OCI-LY1 (cell line): Measurements from ENCODE around the gene TRIP6.

Experiments
- EZH2 ChIP-seq: fragments of 200-600 bp; sonication (generic), shearing (Covaris generic); IDR thresholded peaks from 2 replicates; pipeline ENCODE4 v1.8.0; 2017; ENCODE audit warnings: borderline replicate concordance, mixed run types, mild to moderate bottlenecking, antibody characterized with exemption, low read length, moderate library complexity, mixed read lengths
- TF ChIP-seq, protein P1 (sequence below): fragments of 200-600 bp; sonication (generic), shearing (Covaris generic); IDR thresholded peaks from 2 replicates; pipeline ENCODE4 v1.5.1; 2017; ENCODE audit warnings: mild to moderate bottlenecking, antibody characterized with exemption, low read length, moderate library complexity, mixed read lengths

DNA sequence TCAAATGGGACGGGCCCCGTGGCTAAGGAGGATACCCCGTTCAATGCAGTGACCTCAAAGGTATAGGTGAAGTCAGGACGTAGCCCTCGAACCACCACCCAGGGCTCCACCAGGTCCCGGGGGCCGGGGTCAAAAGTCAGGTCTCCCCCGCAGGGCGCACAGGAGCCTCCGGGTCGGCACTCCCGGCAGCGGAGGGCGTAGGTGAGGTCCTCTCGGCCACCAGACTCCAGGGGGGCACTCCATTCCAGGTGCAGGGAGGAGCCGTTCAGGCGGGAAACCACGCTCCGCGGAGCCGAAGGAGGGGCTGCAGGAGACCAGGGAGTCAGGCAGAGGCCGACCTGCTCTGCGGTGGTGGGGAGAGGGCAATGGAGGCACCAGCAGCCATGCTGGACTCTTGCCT, 47.6 kb upstream of the TRIP6 start:
- TF ChIP-seq, protein P1, sequence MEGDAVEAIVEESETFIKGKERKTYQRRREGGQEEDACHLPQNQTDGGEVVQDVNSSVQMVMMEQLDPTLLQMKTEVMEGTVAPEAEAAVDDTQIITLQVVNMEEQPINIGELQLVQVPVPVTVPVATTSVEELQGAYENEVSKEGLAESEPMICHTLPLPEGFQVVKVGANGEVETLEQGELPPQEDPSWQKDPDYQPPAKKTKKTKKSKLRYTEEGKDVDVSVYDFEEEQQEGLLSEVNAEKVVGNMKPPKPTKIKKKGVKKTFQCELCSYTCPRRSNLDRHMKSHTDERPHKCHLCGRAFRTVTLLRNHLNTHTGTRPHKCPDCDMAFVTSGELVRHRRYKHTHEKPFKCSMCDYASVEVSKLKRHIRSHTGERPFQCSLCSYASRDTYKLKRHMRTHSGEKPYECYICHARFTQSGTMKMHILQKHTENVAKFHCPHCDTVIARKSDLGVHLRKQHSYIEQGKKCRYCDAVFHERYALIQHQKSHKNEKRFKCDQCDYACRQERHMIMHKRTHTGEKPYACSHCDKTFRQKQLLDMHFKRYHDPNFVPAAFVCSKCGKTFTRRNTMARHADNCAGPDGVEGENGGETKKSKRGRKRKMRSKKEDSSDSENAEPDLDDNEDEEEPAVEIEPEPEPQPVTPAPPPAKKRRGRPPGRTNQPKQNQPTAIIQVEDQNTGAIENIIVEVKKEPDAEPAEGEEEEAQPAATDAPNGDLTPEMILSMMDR: no peak
- TF ChIP-seq EZH2: no peak
